ENCODE measurements around the gene MOK.

Gene MOK

GRCh38 chr14:102220031-102220430 is 84.9 kb downstream of the MOK start:
- no peak for DNase-seq

- DNase-seq, result no peak
These were observed 85.6 kb downstream of the MOK start for GRCh38 chr14:102219316-102219715.

- DNase-seq, result no peak
These were observed 86.3 kb downstream of the MOK start for GRCh38 chr14:102218688-102219087.

GRCh38 chr14:102217987-102218421 is 87.0 kb downstream of the MOK start:
- DNase-seq, result no peak

- DNase-seq, result no peak
These were observed 87.6 kb downstream of the MOK start for GRCh38 chr14:102217399-102217798.

- no peak for DNase-seq
These were observed 89.3 kb downstream of the MOK start for GRCh38 chr14:102215576-102216250.

GRCh38 chr14:102215071-102215470 is 89.9 kb downstream of the MOK start:
- DNase-seq, result no peak

- DNase-seq, result no peak
These were observed 90.8 kb downstream of the MOK start for GRCh38 chr14:102213984-102214658.

- DNase-seq, result no peak
These were observed 91.5 kb downstream of the MOK start for GRCh38 chr14:102213470-102213869.

GRCh38 chr14:102212845-102213244 is 92.1 kb downstream of the MOK start:
- DNase-seq, result no peak

GRCh38 chr14:102212356-102212755 is 92.6 kb downstream of the MOK start:
- no peak for DNase-seq

GRCh38 chr14:102211240-102211639 is 93.7 kb downstream of the MOK start:
- no peak for DNase-seq

GRCh38 chr14:102210421-102211042 is 94.4 kb downstream of the MOK start:
- DNase-seq, result no peak

- DNase-seq, result no peak
These were observed 95.6 kb downstream of the MOK start for GRCh38 chr14:102209224-102209966.

GRCh38 chr14:102208741-102209140 is 96.2 kb downstream of the MOK start:
- no peak for DNase-seq

GRCh38 chr14:102207831-102208365 is 97.1 kb downstream of the MOK start:
- DNase-seq, result no peak

- no peak for DNase-seq
These were observed 98.0 kb downstream of the MOK start for GRCh38 chr14:102206918-102207317.

GRCh38 chr14:102205560-102205959 is 99.4 kb downstream of the MOK start:
- no peak for DNase-seq

GRCh38 chr14:102203382-102203781 is 101.6 kb downstream of the MOK start:
- no peak for DNase-seq

- DNase-seq, result no peak
These were observed 102.0 kb downstream of the MOK start for GRCh38 chr14:102202944-102203343.

GRCh38 chr14:102201776-102202175 is 103.2 kb downstream of the MOK start:
- DNase-seq, result no peak

- no peak for DNase-seq
These were observed 103.6 kb downstream of the MOK start for GRCh38 chr14:102201353-102201738.

GRCh38 chr14:102200690-102201352 is 104.1 kb downstream of the MOK start:
- peak; percentile 39 for DNase-seq

Measured in GF-D8 (cell line).